HG03460 (cell line): ENCODE data around the gene PPP1R13B.

Experiments
- ATAC-seq: cut with Tn5 transposase; IDR thresholded peaks from one replicate; pipeline ENCODE4 v1.9.1; 2021; ENCODE audit not compliant: unreplicated experiment

The PPP1R13B gene

GRCh38 chr14:103881268-103882201 lies 34.2 kb upstream of the PPP1R13B start:
- no peak for ATAC-seq

GRCh38 chr14:103880348-103881267 lies 33.2 kb upstream of the PPP1R13B start:
- ATAC-seq, result no peak

- no peak for ATAC-seq
Observed at GRCh38 chr14:103879570-103880347, 32.4 kb upstream of the PPP1R13B start.

- no peak for ATAC-seq
Observed at GRCh38 chr14:103879118-103879569, 31.8 kb upstream of the PPP1R13B start.

- ATAC-seq, result no peak
Observed at GRCh38 chr14:103878180-103878579, 30.8 kb upstream of the PPP1R13B start.

- ATAC-seq, result no peak
Observed at GRCh38 chr14:103875010-103875409, 27.6 kb upstream of the PPP1R13B start.

GRCh38 chr14:103872481-103873113 lies 25.2 kb upstream of the PPP1R13B start:
- ATAC-seq, result peak; percentile 26

- ATAC-seq, result peak; percentile 90
Observed at GRCh38 chr14:103871596-103872480, 24.5 kb upstream of the PPP1R13B start.

GRCh38 chr14:103870891-103871595 lies 23.7 kb upstream of the PPP1R13B start:
- no peak for ATAC-seq

- no peak for ATAC-seq
Observed at GRCh38 chr14:103870144-103870876, 22.9 kb upstream of the PPP1R13B start.

- no peak for ATAC-seq
Observed at GRCh38 chr14:103869406-103870143, 22.2 kb upstream of the PPP1R13B start.

- ATAC-seq, result no peak
Observed at GRCh38 chr14:103868242-103868897, 21.0 kb upstream of the PPP1R13B start.

- ATAC-seq, result no peak
Observed at GRCh38 chr14:103867523-103867953, 20.2 kb upstream of the PPP1R13B start.

GRCh38 chr14:103867020-103867419 lies 19.6 kb upstream of the PPP1R13B start:
- ATAC-seq, result no peak

- no peak for ATAC-seq
Observed at GRCh38 chr14:103863245-103863644, 15.9 kb upstream of the PPP1R13B start.

GRCh38 chr14:103862393-103862782 lies 15.0 kb upstream of the PPP1R13B start:
- no peak for ATAC-seq
